Astrocyte (in vitro differentiated cells and primary cell): ENCODE results near the gene TRIM67.

Experiments
- CTCF ChIP-seq: IDR thresholded peaks from 2 replicates; pipeline ENCODE4 v1.5.1; 2011; ENCODE audit warnings: low read depth, mild to moderate bottlenecking, inconsistent platforms, low read length, moderate library complexity; ENCODE audit not compliant: insufficient read depth
- EZH2 ChIP-seq: IDR thresholded peaks from 2 replicates; pipeline ENCODE4 v1.6.1; 2012; ENCODE audit warnings: mild to moderate bottlenecking, low read length, inconsistent platforms; ENCODE audit not compliant: insufficient read depth

GRCh38 chr1:231181271-231181670 lies 19.4 kb downstream of the TRIM67 start:
- no peak for TF ChIP-seq CTCF
- TF ChIP-seq EZH2: no peak
